Endothelial cell of umbilical vein (primary cell): Measurements from ENCODE around the gene RAB37. TPM values are rescaled to one million over a fixed set of nuclear protein-coding genes. Genes with fewer than 3 reads are reported as not detected.

Experiments used
- BruUV-seq: library from RNA; stranded (reverse); fragments of 400-500 nt; replicated peaks from 2 replicates; lab custom pipeline; 2021; lab: Mats Ljungman, UMichigan
- CTCF ChIA-PET: fragments of 300-600, 350-600 bp; sonication (Branson Sonifier 250); formaldehyde crosslinking; loops from one replicate; lab custom pipeline; 2021; ENCODE audit warnings: antibody characterized with exemption, inconsistent platforms; lab: Charles Lee
- POLR2A ChIA-PET: fragments of 300-600, 350-600 bp; sonication (Branson Sonifier 250); formaldehyde crosslinking; loops from one replicate; lab custom pipeline; 2021; ENCODE audit warnings: antibody characterized with exemption, inconsistent platforms; lab: Charles Lee
- DNase-seq: peaks from one replicate; pipeline ENCODE4 v3.0.0-alpha.2; 2011; ENCODE audit warnings: low read depth, low spot score
- FAIRE-seq: peaks from 2 replicates; lab custom pipeline; 2011; peaks lifted over from hg19 to GRCh38; lab: Jason Lieb, UNC
- H2AFZ ChIP-seq: 2 replicates; pipeline ENCODE4 v1.6.0; 2012; ENCODE audit warnings: low read depth, low read length, control low read depth, inconsistent platforms
- H3K27ac ChIP-seq: 2 replicates; pipeline ENCODE4 v1.5.1; 2011; ENCODE audit warnings: low read depth, mild to moderate bottlenecking, control low read depth, low read length, moderate library complexity; ENCODE audit not compliant: insufficient read depth
- H3K27me3 ChIP-seq, 2 experiments: 2 replicates each; pipeline versions ENCODE4 v1.6.0 to v1.6.1; 2011; ENCODE audit warnings: low read length in 2 of 2, mixed read lengths in 1 of 2; ENCODE audit not compliant: control insufficient read depth in 2 of 2, insufficient read depth in 2 of 2
- H3K36me3 ChIP-seq, 2 experiments: 2 replicates in 1 of 2; 3 replicates in 1 of 2; pipeline ENCODE4 v1.5.1; 2011; ENCODE audit warnings: low read length in 2 of 2, mild to moderate bottlenecking in 1 of 2, moderate library complexity in 1 of 2; ENCODE audit not compliant: control insufficient read depth in 2 of 2, insufficient read depth in 2 of 2; ENCODE audit errors: extremely low read depth in 1 of 2
- H3K4me1 ChIP-seq: 3 replicates; pipeline ENCODE4 v1.5.1; 2011; ENCODE audit warnings: mild to moderate bottlenecking, low read length; ENCODE audit not compliant: control insufficient read depth, insufficient read depth; ENCODE audit errors: extremely low read depth
- H3K4me2 ChIP-seq: 2 replicates; pipeline ENCODE4 v1.6.1; 2011; ENCODE audit warnings: low read length, control low read depth, mixed read lengths; ENCODE audit not compliant: insufficient read depth
- H3K4me3 ChIP-seq, 3 experiments: fragments of 200-600 bp in 1 of 3; sonication (generic), shearing (Covaris generic) in 1 of 3; replicated peaks in 1 of 3; 2 replicates each; pipeline ENCODE4 v1.5.1; 2011 to 2016; ENCODE audit warnings: control low read depth in 3 of 3, low read length in 3 of 3, mild to moderate bottlenecking in 2 of 3, inconsistent platforms in 1 of 3, low read depth in 1 of 3, moderate library complexity in 1 of 3; ENCODE audit not compliant: insufficient read depth in 1 of 3
- H3K79me2 ChIP-seq: 2 replicates; pipeline ENCODE4 v1.6.0; 2012; ENCODE audit warnings: low read length, inconsistent platforms; ENCODE audit not compliant: control insufficient read depth, insufficient read depth
- H3K9ac ChIP-seq: replicated peaks from 2 replicates; pipeline ENCODE3; 2011; ENCODE audit warnings: low read length, control low read depth; ENCODE audit not compliant: insufficient read depth; ENCODE audit errors: extremely low read depth
- H3K9me1 ChIP-seq: replicated peaks from 3 replicates; pipeline ENCODE4 v1.6.0; 2011; ENCODE audit warnings: mild to moderate bottlenecking, low read length; ENCODE audit not compliant: control insufficient read depth, insufficient read depth; ENCODE audit errors: extremely low read depth
- H3K9me3 ChIP-seq: replicated peaks from 2 replicates; pipeline ENCODE4 v1.5.1; 2012; ENCODE audit warnings: low read length, inconsistent platforms; ENCODE audit not compliant: control insufficient read depth, insufficient read depth
- H4K20me1 ChIP-seq: replicated peaks from 2 replicates; pipeline ENCODE3; 2011; ENCODE audit warnings: mild to moderate bottlenecking, low read length; ENCODE audit not compliant: control insufficient read depth, insufficient read depth; ENCODE audit errors: extremely low read depth
- EZH2 ChIP-seq: IDR thresholded peaks from 2 replicates; pipeline ENCODE4 v1.6.1; 2012; ENCODE audit warnings: borderline replicate concordance, low read depth, mild to moderate bottlenecking, moderate library complexity, low read length, inconsistent platforms; ENCODE audit not compliant: severe bottlenecking
- FOS ChIP-seq: IDR thresholded peaks from 2 replicates; pipeline ENCODE4 v1.6.1; 2011; ENCODE audit warnings: mild to moderate bottlenecking, low read length, moderate library complexity, borderline replicate concordance; ENCODE audit not compliant: insufficient read depth
- GATA2 ChIP-seq: IDR thresholded peaks from 2 replicates; pipeline ENCODE4 v1.7.0; 2011; ENCODE audit warnings: low read depth, mild to moderate bottlenecking, moderate library complexity, mixed read lengths, low read length; ENCODE audit not compliant: insufficient read length, insufficient read depth
- JUN ChIP-seq: IDR thresholded peaks from 2 replicates; pipeline ENCODE4 v1.6.1; 2011; ENCODE audit warnings: borderline replicate concordance, low read depth; ENCODE audit not compliant: insufficient read length, insufficient read depth
- MYC ChIP-seq: IDR thresholded peaks from one replicate; pipeline ENCODE4 v1.6.1; 2011; ENCODE audit warnings: mild to moderate bottlenecking, low read depth, low read length
- POLR2A ChIP-seq: IDR thresholded peaks from 2 replicates; pipeline ENCODE4 v1.6.1; 2012; ENCODE audit warnings: low read depth, mild to moderate bottlenecking, control low read depth, low read length
- POLR2AphosphoS5 ChIP-seq: IDR thresholded peaks from 2 replicates; pipeline ENCODE4 v1.6.1; 2012; ENCODE audit warnings: low read depth, mild to moderate bottlenecking, control low read depth, low read length, moderate library complexity; ENCODE audit not compliant: insufficient read depth
- dilution Hi-C: fragments of 300-500 bp; cut with MboI; formaldehyde crosslinking; loops from one replicate; pipeline ENCODE4 v1.15.0; 2019; ENCODE audit warnings: low sequenced_read_pairs; ENCODE audit not compliant: extremely low pct_ligation_motif_present
- intact Hi-C: fragments of 100-400 bp; cut with micrococcal nuclease; formaldehyde crosslinking; loops from one replicate; pipeline ENCODE4 v1.10.0; 2022
- polyA plus RNA-seq, 4 experiments: library from polyadenylated mRNA; depleted of rRNA in 3 of 4; stranded (reverse) in 3 of 4; unstranded in 1 of 4; fragments of >200 nt; gene quantifications; 2 replicates each; pipeline versions ENCODE4 v1.2.1 to v1.2.3, GENCODE V29; 2011 to 2012; ENCODE audit warnings: missing spikeins in 1 of 4
- total RNA-seq: library from RNA; stranded (reverse); gene quantifications from 2 replicates; pipeline ENCODE4 v1.2.3, GENCODE V29; 2021
- TF ChIP-seq, protein P1 (sequence below), 2 donors: IDR thresholded peaks; 1 replicate in 1 of 2; 2 replicates in 1 of 2; pipeline ENCODE4 v1.5.1; 2011; ENCODE audit warnings: low read length in 2 of 2, mild to moderate bottlenecking in 2 of 2, moderate library complexity in 2 of 2, control low read depth in 1 of 2, inconsistent platforms in 1 of 2, low read depth in 1 of 2; ENCODE audit not compliant: insufficient read depth in 1 of 2; ENCODE audit errors: extremely low read depth in 1 of 2
- TF ChIP-seq, protein P2 (sequence below): IDR thresholded peaks from 2 replicates; pipeline ENCODE4 v1.6.1; 2011; ENCODE audit not compliant: insufficient read depth, insufficient read length

RAB37 gene
- total and polyA plus RNA-seq, 2 donors (not counting 3 experiments of a cell fraction or from before 2014, with no cell fraction given): 0.11 TPM; not detected in 1

DNA sequence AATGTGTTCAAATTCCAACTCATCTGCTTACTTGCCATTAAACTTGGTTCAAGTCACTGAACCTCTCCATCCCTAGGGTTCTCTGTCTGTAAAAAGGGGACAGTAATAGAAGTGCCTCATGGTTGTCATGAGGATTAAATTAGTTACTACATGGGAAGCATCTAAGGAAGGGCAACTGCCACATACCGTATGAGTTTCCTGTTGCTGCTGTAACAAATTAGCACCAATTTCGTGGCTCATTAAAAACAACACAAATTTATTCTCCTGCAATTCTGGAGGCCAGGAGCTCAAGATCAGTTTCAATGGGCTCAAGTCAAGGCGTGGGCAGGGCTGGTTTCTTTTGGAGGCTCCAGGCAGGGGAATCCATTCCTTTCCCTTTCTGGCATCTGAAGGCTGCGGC, 43.0 kb upstream of the RAB37 start:
- FAIRE-seq (no peak), DNase-seq (no peak)
- H3K4me1 ChIP-seq: no peaks in the 10 kb centered on the region
- no peaks in the 10 kb centered on the region for H3K79me2 ChIP-seq
- no peak overlapping the region for H3K9ac ChIP-seq
- H3K4me2 ChIP-seq: no peak overlapping the region
- no peaks in the 10 kb centered on the region for H4K20me1 ChIP-seq
- BruUV-seq: no TSS peak
- H3K9me3 ChIP-seq: no peaks in the 10 kb centered on the region
- TF ChIP-seq JUN (no peak), FOS (no peak), POLR2AphosphoS5 (no peak), POLR2A (no peak), MYC (no peak), GATA2 (no peak), EZH2 (no peak)
- TF ChIP-seq, protein P1, sequence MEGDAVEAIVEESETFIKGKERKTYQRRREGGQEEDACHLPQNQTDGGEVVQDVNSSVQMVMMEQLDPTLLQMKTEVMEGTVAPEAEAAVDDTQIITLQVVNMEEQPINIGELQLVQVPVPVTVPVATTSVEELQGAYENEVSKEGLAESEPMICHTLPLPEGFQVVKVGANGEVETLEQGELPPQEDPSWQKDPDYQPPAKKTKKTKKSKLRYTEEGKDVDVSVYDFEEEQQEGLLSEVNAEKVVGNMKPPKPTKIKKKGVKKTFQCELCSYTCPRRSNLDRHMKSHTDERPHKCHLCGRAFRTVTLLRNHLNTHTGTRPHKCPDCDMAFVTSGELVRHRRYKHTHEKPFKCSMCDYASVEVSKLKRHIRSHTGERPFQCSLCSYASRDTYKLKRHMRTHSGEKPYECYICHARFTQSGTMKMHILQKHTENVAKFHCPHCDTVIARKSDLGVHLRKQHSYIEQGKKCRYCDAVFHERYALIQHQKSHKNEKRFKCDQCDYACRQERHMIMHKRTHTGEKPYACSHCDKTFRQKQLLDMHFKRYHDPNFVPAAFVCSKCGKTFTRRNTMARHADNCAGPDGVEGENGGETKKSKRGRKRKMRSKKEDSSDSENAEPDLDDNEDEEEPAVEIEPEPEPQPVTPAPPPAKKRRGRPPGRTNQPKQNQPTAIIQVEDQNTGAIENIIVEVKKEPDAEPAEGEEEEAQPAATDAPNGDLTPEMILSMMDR (IDR thresholded peaks at IDR 0.05; ENCODE audit: extremely low read depth in 1 of 2, insufficient read depth in 1 of 2, low read depth in 1 of 2, low read length in 2 of 2): no peak
- TF ChIP-seq, protein P2, sequence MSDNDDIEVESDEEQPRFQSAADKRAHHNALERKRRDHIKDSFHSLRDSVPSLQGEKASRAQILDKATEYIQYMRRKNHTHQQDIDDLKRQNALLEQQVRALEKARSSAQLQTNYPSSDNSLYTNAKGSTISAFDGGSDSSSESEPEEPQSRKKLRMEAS: no peak
- H3K9me1 ChIP-seq: no peaks in the 10 kb centered on the region
- POLR2A ChIA-PET: no interaction called here
- no peaks in the 10 kb centered on the region for H3K36me3 ChIP-seq
- intact Hi-C loops (no loop called here), dilution Hi-C loops (no loop called here)
- H2AFZ ChIP-seq: no peak overlapping the region
- H3K27ac ChIP-seq: no peak overlapping the region
- no peaks in the 10 kb centered on the region for H3K27me3 ChIP-seq
- CTCF ChIA-PET: no interaction called here
- no peak overlapping the region for H3K4me3 ChIP-seq
